Cortex of kidney (tissue), 1 donor: ENCODE data around the gene TMEM141.
A peak's percentile ranks its signal among the peaks of the same experiment; 100 is the strongest.

Experiments used
- DNase-seq: peaks from one replicate; lab custom pipeline; 2025; lab: John Stamatoyannopoulos, UW

Gene TMEM141

GRCh38 chr9:136790640-136791515 lies at the start of gene TMEM141:
Gene TMEM141, plus strand, starts transcription at chr9:136791344. Its CDS starts 27 bp downstream, at chr9:136791371.
- peak; percentile 97 for DNase-seq

DNA sequence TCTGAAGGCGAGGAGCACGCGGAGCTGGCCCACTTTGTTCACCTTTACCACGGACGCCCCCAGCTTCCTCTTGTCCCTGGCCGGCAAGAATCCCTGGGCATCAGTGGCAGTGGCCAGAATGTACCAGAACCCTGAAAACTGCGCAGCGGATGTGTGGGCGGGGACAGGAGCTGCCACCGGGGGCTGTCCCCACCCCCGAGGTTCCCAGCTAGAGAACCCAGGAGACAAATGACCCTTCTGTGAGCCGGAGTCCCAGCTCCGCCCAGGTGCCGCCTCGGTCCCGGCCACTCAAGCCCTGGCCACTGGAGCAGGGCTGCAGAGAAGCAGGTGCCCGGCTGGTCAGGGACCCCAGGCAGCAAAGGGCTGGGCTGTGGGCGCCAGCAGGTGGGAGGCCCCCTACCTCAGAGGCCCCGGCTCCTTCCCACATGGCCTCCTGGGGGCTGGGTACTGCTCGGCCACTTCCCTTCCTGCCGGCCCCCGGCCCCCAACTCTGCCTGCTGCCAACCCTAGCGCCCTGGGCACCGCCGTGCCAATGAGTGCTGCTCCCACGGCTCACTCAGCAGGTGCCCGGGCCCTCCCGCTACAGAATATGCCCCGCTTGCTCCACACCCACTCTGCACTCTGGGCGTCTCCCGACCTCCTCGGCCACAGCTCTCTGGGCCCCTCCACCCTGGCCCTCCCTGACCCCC lies 49.1 kb upstream of the TMEM141 start:
- DNase-seq, result no peak

- no peak for DNase-seq
Observed at GRCh38 chr9:136742591-136743391, 48.4 kb upstream of the TMEM141 start, which contains the start of gene LCN10. Gene LCN10, minus strand, starts transcription at chr9:136742940. Its CDS starts 37 bp downstream, at chr9:136742903.

- DNase-seq, result no peak
Observed at GRCh38 chr9:136743639-136744211, 47.4 kb upstream of the TMEM141 start.

DNA sequence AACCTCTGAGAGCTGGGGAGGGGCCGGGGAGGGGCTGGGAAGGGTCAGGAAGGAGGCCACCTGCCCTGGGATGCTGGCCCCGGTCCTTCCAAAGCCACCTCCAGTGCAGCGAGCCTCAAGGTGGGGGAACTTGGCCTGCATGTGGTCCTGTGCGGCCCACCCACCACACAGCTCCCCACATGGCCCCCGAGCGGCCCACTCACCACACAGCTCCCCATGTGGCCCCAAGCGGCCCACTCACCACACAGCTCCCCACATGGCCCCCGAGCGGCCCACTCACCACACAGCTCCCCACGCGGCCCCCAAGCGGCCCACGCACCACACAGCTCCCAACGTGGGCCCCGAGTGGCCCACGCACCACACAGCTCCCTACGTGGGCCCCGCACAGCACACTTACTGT lies 46.4 kb upstream of the TMEM141 start:
- no peak for DNase-seq

GRCh38 chr9:136745389-136746154 lies 45.6 kb upstream of the TMEM141 start:
- no peak for DNase-seq

DNA sequence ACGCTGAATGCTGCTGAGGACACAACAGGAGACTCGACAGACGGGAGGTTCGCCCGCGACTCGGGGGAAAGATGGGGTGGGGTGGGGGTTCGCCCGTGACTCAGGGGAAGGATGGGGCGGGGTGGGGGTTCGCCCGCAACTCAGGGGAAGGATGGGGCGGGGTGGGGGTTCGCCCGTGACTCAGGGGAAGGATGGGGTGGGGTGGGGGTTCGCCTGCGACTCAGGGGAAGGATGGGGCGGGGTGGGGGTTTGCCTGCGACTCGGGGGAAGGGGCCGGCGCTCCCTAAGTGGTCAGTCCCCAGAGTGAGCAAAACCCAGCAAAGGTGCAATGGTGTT lies 45.0 kb upstream of the TMEM141 start:
- DNase-seq, result no peak

DNA sequence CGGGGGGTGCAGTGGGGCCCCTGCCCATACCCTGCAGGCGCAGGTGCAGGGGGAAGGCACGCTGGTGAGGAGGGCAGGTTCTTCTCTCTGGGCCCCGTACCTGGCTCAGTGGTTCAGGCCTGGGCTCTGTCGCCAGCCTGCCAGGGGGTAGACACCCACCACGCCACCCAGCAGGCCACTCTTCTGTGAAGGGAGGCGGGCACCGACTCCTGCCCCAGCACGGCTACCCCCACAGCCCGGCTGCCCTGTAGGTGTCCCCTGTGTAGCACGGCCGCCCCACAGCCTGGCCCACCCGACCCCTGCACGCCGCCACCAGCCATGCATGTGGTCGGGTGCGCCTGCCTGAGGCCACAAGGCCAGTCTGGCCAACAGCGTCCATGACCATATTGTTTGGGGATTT lies 44.5 kb upstream of the TMEM141 start:
- DNase-seq, result no peak

DNA sequence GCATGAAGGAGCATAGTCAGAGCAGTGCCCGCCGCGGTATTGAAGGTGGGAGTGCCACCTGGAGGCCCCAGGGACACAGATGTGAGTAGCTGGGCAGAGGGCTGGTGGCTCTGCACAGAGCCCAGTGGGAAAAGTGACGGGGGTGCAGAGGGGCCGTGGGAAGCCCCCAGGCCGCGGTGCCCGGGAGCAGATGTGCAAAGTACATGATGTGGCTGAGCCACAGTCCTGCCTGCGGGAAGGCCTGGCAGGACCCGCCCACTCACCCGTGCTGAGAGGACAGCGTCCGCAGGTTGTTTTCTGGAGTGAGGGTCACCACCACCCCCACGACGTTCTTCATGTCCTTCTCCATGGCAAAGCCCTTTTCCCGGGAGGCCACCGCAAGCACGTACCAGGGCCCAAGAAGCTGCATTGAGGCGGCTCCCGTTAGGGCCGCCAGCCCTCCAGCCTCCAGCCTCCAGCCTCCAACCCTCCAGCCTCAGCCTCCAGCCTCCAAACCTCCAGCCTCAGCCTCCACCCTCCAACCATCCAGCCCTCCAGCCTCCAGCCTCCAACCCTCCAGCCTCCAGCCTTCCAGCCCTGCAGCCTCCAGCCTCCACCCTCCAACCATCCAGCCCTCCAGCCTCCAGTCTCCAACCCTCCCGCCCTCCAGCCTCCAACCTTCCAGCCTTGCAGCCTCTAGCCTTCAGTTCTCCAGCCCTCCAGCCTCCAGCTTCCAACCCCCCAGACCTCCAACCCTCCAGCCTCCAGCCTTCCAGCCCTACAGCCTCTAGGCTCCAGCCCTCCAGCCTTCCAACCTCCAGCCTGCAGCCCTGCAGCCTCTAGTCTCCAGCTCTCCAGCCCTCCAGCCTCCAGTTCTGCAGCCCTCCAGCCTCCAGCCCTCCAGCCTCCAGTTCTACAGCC lies 43.7 kb upstream of the TMEM141 start:
- DNase-seq, result no peak

DNA sequence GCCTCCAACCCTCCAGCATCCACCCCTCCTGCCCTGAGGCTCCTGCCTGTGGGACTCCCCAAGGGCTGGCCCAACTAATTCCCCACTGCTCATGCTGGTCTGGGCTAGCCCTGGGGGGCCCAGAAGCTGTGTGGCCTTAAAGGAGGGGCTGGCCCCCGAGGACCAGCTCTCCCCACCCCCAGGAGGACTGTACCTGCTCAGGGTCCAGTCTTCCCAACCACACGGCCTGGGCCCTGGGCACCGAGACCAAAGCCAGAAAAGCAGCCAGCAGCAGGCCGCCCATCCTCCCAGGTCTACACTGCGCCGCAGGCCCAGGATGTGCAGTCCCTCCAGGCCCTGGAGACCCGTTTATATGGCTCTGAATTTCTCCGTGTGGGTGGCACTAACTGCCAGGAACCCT lies 42.9 kb upstream of the TMEM141 start, which contains the start of gene LCN6:
TSS of gene LCN6 (minus strand) at position 325 of the 400 bp plus-strand sequence. CDS start at position 283, 42 bp downstream.
- DNase-seq, result no peak

- DNase-seq, result no peak
Observed at GRCh38 chr9:136748666-136749611, 42.2 kb upstream of the TMEM141 start.

DNA sequence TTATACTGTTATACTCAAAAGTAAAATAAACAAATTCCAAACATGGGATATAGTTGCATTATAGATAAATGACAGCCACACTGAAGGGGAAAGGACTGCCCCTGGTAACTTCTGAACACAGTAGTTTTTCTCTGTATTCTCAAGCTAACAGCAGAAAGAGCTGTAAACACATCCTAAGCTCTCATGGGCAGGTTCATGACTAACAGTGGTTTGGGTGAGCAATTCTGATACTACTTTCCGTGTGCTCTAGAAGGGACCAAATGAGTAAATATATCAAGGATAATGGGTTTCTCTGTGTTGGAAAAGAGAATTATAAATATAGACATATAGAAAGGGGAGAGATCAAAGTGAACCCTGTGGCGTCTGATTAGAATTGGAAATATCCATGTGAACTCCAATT lies 40.6 kb upstream of the TMEM141 start:
- DNase-seq, result no peak

DNA sequence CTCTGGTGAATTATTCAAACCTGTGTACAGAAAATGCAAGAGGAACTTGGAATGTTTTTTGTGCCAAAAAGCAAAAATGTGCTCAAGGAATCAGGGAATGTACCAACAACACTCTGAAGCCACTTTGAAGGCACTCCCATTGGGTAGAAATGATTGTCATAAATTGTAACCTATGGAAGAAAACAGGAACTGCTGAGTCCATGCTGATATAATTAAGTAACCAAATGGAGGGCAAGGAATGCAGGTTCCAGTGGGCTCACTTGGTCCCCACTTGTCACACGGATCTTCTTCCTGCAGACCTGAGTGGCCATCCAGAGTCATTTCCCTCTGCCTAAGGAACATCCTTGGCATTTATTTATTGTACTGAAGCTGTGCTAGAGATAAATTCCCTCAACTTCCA lies 39.9 kb upstream of the TMEM141 start:
- DNase-seq, result no peak

GRCh38 chr9:136751814-136752213 lies 39.3 kb upstream of the TMEM141 start:
- no peak for DNase-seq

- no peak for DNase-seq
Observed at GRCh38 chr9:136753371-136754058, 37.6 kb upstream of the TMEM141 start.

DNA sequence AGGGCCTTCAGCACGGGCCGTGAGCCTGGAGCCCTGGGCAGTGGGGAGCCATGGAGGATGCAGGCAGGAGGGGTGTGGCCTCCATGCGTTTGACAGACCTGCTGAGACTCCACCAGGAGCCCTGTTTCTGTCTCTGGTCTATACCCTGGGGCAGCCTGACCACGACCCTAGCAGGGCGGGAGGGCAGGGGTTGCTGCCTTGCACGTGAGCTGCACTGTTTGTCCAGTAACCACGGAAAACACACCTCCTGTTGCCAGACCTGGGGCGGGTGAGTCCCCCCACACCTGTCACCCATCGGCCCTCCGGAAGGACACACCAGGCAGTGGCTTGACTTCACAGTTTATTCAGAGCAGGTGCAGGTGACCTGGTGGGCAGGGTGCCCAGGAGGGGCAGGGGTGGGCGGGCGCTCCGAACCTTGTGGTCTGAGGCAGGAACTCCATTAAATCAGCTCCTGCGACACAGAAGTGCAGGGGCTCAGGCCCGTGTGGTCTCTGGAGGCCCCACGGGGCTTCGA lies 37.0 kb upstream of the TMEM141 start:
- no peak for DNase-seq

DNA sequence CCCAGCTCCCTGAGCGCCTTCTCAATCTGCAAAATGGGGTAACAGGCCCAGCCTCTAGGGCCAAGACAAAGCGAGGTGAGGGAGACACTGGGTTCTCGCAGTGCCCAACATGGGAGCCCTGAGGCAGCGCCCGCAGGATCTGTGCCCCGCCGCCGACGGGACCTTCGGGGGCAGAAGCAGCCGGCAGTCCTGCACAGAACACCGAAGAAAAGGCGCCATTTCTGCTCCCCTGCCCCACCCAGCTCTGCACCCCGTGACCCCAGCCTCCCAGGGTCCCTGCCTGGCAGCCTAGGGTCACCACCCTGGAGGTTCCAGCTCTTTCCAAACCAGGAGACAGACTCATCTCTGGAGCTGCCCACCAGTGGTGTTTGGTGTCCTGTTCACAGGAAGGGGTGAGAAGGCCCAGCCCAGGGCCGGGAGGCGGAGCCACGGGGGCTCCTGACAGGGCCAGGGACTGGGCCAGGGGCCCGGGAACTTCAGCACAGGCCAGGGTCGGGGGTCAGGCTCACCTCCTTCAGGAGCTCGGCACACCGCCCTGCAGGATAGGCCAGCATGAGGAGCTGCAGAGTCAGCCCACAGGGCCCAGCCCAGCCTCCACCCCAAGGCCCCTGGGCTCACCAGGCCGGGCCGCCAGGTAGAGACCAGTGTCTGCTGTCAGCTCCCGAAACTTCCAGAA lies 36.4 kb upstream of the TMEM141 start:
- no peak for DNase-seq
